Left ventricle myocardium inferior (tissue), 1 donor: ENCODE measurements around the gene SLC5A10. TPM values are rescaled to one million over a fixed set of nuclear protein-coding genes. Genes with fewer than 3 reads are reported as not detected.

ENCODE experiments used
- DNase-seq: peaks from one replicate; pipeline ENCODE4 v3.0.0-alpha.2; 2020
- H3K27ac ChIP-seq: fragments of 200-600 bp; replicated peaks from 2 replicates; pipeline ENCODE4 v1.8.0; 2021
- H3K27me3 ChIP-seq: fragments of 200-600 bp; 2 replicates; pipeline ENCODE4 v1.8.0; 2021; ENCODE audit warnings: low read depth
- H3K36me3 ChIP-seq: fragments of 200-600 bp; 2 replicates; pipeline ENCODE4 v1.8.0; 2021
- H3K4me1 ChIP-seq: fragments of 200-600 bp; 2 replicates; pipeline ENCODE4 v1.8.0; 2021
- H3K4me3 ChIP-seq: fragments of 200-600 bp; 2 replicates; pipeline ENCODE4 v1.8.0; 2021; ENCODE audit warnings: mild to moderate bottlenecking, moderate library complexity
- H3K9me3 ChIP-seq: fragments of 200-600 bp; replicated peaks from 2 replicates; pipeline ENCODE4 v1.8.0; 2021
- CTCF ChIP-seq: fragments of 200-600 bp; IDR thresholded peaks from 2 replicates; pipeline ENCODE4 v1.8.0; 2021; ENCODE audit warnings: antibody characterized with exemption, mild to moderate bottlenecking, borderline replicate concordance
- intact Hi-C: fragments of 100-400 bp; cut with micrococcal nuclease; formaldehyde crosslinking; loops from one replicate; pipeline ENCODE4 v1.11.0; 2022
- total RNA-seq: library from RNA; stranded (reverse); fragmentation: NEBNext Ultra II Directional; extraction: Animal tissue kit (Norgen Biotek cat#: 25700); gene quantifications from one replicate; pipeline ENCODE4 v1.2.1, GENCODE V29; 2021
- donor health status: DM: no; HTN: yes; CAD: no; lungs with severe emphysema.

SLC5A10 gene
- total RNA-seq, 1 donor from 2014 or later, result not detected

- TF ChIP-seq CTCF, result no peak
- DNase-seq, result no peak
- intact Hi-C loops, result no loop called here
Measured at GRCh38 chr17:18933102-18934058, 18.6 kb upstream of the SLC5A10 start.

GRCh38 chr17:18937981-18938691 is 13.8 kb upstream of the SLC5A10 start:
- Histone ChIP-seq H3K9me3 (no peaks in the 10 kb centered on the region), H3K27me3 (peaks cover 19% of the 10 kb centered on the region), H3K27ac (no peak overlapping the region), H3K4me1 (no peaks in the 10 kb centered on the region), H3K4me3 (no peak overlapping the region), H3K36me3 (no peaks in the 10 kb centered on the region)
- no peak for TF ChIP-seq CTCF
- DNase-seq, result no peak
- intact Hi-C loops, result no loop called here

More at GRCh38 chr17:18933102-18934058, 18.6 kb upstream of the SLC5A10 start:
- Histone ChIP-seq H3K4me3 (no peak overlapping the region), H3K9me3 (no peaks in the 10 kb centered on the region), H3K4me1 (no peaks in the 10 kb centered on the region), H3K36me3 (peaks cover 31% of the 10 kb centered on the region), H3K27me3 (peaks cover 10% of the 10 kb centered on the region), H3K27ac (no peak overlapping the region)

GRCh38 chr17:18938692-18939023 is 13.3 kb upstream of the SLC5A10 start:
- Histone ChIP-seq H3K4me3 (no peak overlapping the region), H3K27me3 (peaks cover 19% of the 10 kb centered on the region), H3K27ac (no peak overlapping the region), H3K9me3 (no peaks in the 10 kb centered on the region), H3K4me1 (no peaks in the 10 kb centered on the region), H3K36me3 (no peaks in the 10 kb centered on the region)
- intact Hi-C loops, result no loop called here
- no peak for TF ChIP-seq CTCF
- DNase-seq, result no peak

GRCh38 chr17:18944646-18945045 is 7.3 kb upstream of the SLC5A10 start:
- intact Hi-C loops, result no loop called here
- DNase-seq, result no peak
- TF ChIP-seq CTCF, result no peak
- no peak overlapping the region for H3K4me3 ChIP-seq
- peaks cover 8% of the 10 kb centered on the region for H3K27me3 ChIP-seq
- H3K27ac ChIP-seq, result no peak overlapping the region
- H3K9me3 ChIP-seq, result no peaks in the 10 kb centered on the region
- H3K36me3 ChIP-seq, result no peaks in the 10 kb centered on the region
- H3K4me1 ChIP-seq, result peaks cover 10% of the 10 kb centered on the region

- H3K27me3 ChIP-seq, result no peaks in the 10 kb centered on the region
- no peaks in the 10 kb centered on the region for H3K36me3 ChIP-seq
- H3K9me3 ChIP-seq, result no peaks in the 10 kb centered on the region
- no peak for TF ChIP-seq CTCF
- intact Hi-C loops, result no loop called here
- no peak overlapping the region for H3K27ac ChIP-seq
- DNase-seq, result no peak
- no peak overlapping the region for H3K4me3 ChIP-seq
- H3K4me1 ChIP-seq, result peaks cover 25% of the 10 kb centered on the region
Measured at GRCh38 chr17:18946536-18946935, 5.4 kb upstream of the SLC5A10 start.
